ENCODE measurements around the gene PPP2R1B. TPM values are rescaled to one million over a fixed set of nuclear protein-coding genes. Genes with fewer than 3 reads are reported as not detected.
A peak's percentile ranks its signal among the peaks of the same experiment; 100 is the strongest.

PPP2R1B gene
- total RNA-seq, 1 experiment from 2014 or later = 105 TPM

DNA sequence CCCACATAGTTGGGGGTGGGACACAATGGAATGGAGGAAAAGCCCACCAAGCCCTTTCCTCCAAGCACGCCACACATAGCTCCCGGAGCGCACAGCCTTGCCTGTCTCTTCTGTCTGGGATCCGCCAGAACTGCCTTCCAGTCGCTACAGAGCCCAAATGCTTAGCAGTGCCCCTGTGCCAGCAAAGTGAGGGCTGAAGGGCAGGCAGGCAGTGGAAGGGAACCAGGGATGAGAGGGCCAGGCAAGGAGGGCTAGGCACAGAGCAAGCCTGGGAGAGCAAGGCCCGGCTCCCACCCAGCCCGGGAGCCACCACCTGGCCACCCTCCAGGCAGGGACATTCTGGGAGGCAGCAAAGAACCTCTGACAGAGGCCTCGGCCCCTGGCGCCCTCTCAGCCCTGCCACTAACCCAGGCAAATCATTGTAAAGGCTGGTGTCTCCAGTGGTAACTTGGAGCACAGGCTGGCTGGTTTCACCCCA is 32.5 kb downstream of the PPP2R1B start:
- H3K27ac Mint-ChIP-seq = peak overlapping the region in 2 of 3 experiments; percentile 44 to 88; a peak in 2 of 7 replicates
- no peak overlapping the region for H2BK5ac ChIP-seq (ENCODE audit: insufficient read length, low read length)
- H2BK120ac ChIP-seq (ENCODE audit: low read depth, low read length, poor library complexity, severe bottlenecking) = no peak overlapping the region
- H3K4me1 Mint-ChIP-seq = peaks cover 12 to 43% of the 10 kb centered on the region in 2 experiments
- H3T11ph ChIP-seq (ENCODE audit: low read length) = no peak overlapping the region
- no peak for DNase-seq
- no peak overlapping the region for H3K23ac ChIP-seq (ENCODE audit: insufficient read length, low read depth, low read length)
- no peak overlapping the region for H4K91ac ChIP-seq (ENCODE audit: insufficient read length, low read depth, low read length)
- H2AFZ ChIP-seq (ENCODE audit: low read length) = no peak overlapping the region
- no peaks in the 10 kb centered on the region for H4K20me1 ChIP-seq (ENCODE audit: control insufficient read depth, insufficient read depth, insufficient read length)
- no peaks in the 10 kb centered on the region for H3K79me2 ChIP-seq (ENCODE audit: insufficient read depth, low read length)
- no peaks in the 10 kb centered on the region for H3K9me3 ChIP-seq (ENCODE audit: control insufficient read depth, low read depth, low read length)
- no peaks in the 10 kb centered on the region for H3K4me1 ChIP-seq (ENCODE audit: insufficient read depth, low read length)
- H3K9ac ChIP-seq (ENCODE audit: extremely low read depth, insufficient read length, low read length) = no peak overlapping the region
- H3K14ac ChIP-seq (ENCODE audit: insufficient read depth, low read length) = no peak overlapping the region; the same call in 1 of the 2 replicates
- H3K56ac ChIP-seq (ENCODE audit: insufficient read length, low read depth, low read length) = no peak overlapping the region
- peaks cover 0 to 19% (median 9%) of the 10 kb centered on the region in 3 experiments; a peak in 5 of 7 replicates for H3K36me3 Mint-ChIP-seq (ENCODE audit: insufficient read depth in 1 of 3, low read depth in 3 of 3)
- no peak overlapping the region for H3K4me3 Mint-ChIP-seq
- no peak overlapping the region for H2BK15ac ChIP-seq (ENCODE audit: low read depth, low read length)
- no peaks in the 10 kb centered on the region for H3K27me3 ChIP-seq (ENCODE audit: insufficient read depth, low read length)
- no peaks in the 10 kb centered on the region for H3K79me1 ChIP-seq (ENCODE audit: insufficient read depth, low read depth, low read length, poor library complexity, severe bottlenecking)
- H3K4ac ChIP-seq (ENCODE audit: low read depth, low read length) = no peak overlapping the region
- no peak overlapping the region for H4K8ac ChIP-seq (replicated peaks; ENCODE audit: insufficient read length, low read depth, low read length)
- H3K18ac ChIP-seq (ENCODE audit: insufficient read length, low read depth, low read length) = no peak overlapping the region
- H4K5ac ChIP-seq (ENCODE audit: insufficient read length, low read depth, low read length) = no peak overlapping the region
- H2BK12ac ChIP-seq (ENCODE audit: insufficient read length, low read depth, low read length) = no peak overlapping the region
- H3K4me2 ChIP-seq (ENCODE audit: insufficient read depth, insufficient read length, low read length) = no peak overlapping the region
- H3K27me3 Mint-ChIP-seq (ENCODE audit: low read depth) = no peaks in the 10 kb centered on the region; the same call in 1 of the 2 replicates
- no peak overlapping the region for H2BK20ac ChIP-seq (ENCODE audit: low read depth, low read length, poor library complexity, severe bottlenecking)
- no peak overlapping the region for H2AK5ac ChIP-seq (ENCODE audit: insufficient read length, low read length)
- no peaks in the 10 kb centered on the region for H3K23me2 ChIP-seq (ENCODE audit: insufficient read length, low read depth, low read length, poor library complexity, severe bottlenecking)
- TF ChIP-seq, protein P1, sequence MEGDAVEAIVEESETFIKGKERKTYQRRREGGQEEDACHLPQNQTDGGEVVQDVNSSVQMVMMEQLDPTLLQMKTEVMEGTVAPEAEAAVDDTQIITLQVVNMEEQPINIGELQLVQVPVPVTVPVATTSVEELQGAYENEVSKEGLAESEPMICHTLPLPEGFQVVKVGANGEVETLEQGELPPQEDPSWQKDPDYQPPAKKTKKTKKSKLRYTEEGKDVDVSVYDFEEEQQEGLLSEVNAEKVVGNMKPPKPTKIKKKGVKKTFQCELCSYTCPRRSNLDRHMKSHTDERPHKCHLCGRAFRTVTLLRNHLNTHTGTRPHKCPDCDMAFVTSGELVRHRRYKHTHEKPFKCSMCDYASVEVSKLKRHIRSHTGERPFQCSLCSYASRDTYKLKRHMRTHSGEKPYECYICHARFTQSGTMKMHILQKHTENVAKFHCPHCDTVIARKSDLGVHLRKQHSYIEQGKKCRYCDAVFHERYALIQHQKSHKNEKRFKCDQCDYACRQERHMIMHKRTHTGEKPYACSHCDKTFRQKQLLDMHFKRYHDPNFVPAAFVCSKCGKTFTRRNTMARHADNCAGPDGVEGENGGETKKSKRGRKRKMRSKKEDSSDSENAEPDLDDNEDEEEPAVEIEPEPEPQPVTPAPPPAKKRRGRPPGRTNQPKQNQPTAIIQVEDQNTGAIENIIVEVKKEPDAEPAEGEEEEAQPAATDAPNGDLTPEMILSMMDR (conservative IDR thresholded peaks at IDR 0.05) = no peak
- no peaks in the 10 kb centered on the region for H3K9me3 Mint-ChIP-seq
- WGBS (ENCODE audit: extremely low coverage, insufficient read length, low lambda C conversion rate) = no CpG with 5 or more reads among the region's 9 CpGs
- H3K27ac ChIP-seq (ENCODE audit: insufficient read length, low read depth, low read length) = no peak overlapping the region
